Colonic mucosa (tissue), 4 donors: ENCODE measurements around the gene ZSWIM8. TPM values are rescaled to one million over a fixed set of nuclear protein-coding genes. Genes with fewer than 3 reads are reported as not detected.

Experiments
- DNase-seq: peaks from one replicate; pipeline ENCODE4 v3.0.0-alpha.2; 2020
- H3K27ac ChIP-seq: fragments of 200-600 bp; one replicate; pipeline ENCODE4 v1.8.0; 2021
- H3K27me3 ChIP-seq: fragments of 200-600 bp; one replicate; pipeline ENCODE4 v1.8.0; 2021
- H3K36me3 ChIP-seq: fragments of 200-600 bp; one replicate; pipeline ENCODE4 v1.8.0; 2021
- H3K4me1 ChIP-seq: fragments of 200-600 bp; one replicate; pipeline ENCODE4 v1.8.0; 2021; ENCODE audit warnings: mild to moderate bottlenecking
- H3K4me3 ChIP-seq: fragments of 200-600 bp; one replicate; pipeline ENCODE4 v1.8.0; 2021
- H3K9ac ChIP-seq, 2 donors: one replicate each; pipeline ENCODE4 v1.7.0; 2013; ENCODE audit warnings: control low read depth in 2 of 2, low read depth in 2 of 2, low read length in 2 of 2
- H3K9me3 ChIP-seq: fragments of 200-600 bp; one replicate; pipeline ENCODE4 v1.8.0; 2021
- CTCF ChIP-seq: fragments of 200-600 bp; IDR thresholded peaks from one replicate; pipeline ENCODE4 v1.8.0; 2022; ENCODE audit warnings: antibody characterized with exemption, mild to moderate bottlenecking
- intact Hi-C: fragments of 100-400 bp; cut with DNase I; formaldehyde crosslinking; loops from one replicate; pipeline ENCODE4 v1.14.1; 2022
- total RNA-seq, 2 donors: library from RNA; stranded (reverse); fragmentation: NEBNext Ultra II Directional in 1 of 2; extraction: Animal tissue kit (Norgen Biotek cat#: 25700) in 1 of 2; gene quantifications; one replicate each; pipeline ENCODE4 v1.2.1, GENCODE V29; 2021
- donor health status: healthy.
- donor health status: DM: no; HTN: no; CAD: no.
- donor health status: DM: no; HTN: no; CAD: no.

ZSWIM8 gene
- total RNA-seq, 2 donors from 2014 or later: 74.7 to 77.1 TPM

- H3K9me3 ChIP-seq: no peaks in the 10 kb centered on the region
- TF ChIP-seq CTCF: no peak
- no peaks in the 10 kb centered on the region for H3K27me3 ChIP-seq
- H3K9ac ChIP-seq: no peak overlapping the region
- H3K4me3 ChIP-seq: no peak overlapping the region
- intact Hi-C loops: no loop called here
- no peak overlapping the region for H3K27ac ChIP-seq
- peaks cover 41% of the 10 kb centered on the region for H3K36me3 ChIP-seq
- no peak for DNase-seq
- H3K4me1 ChIP-seq: no peaks in the 10 kb centered on the region
Measured at GRCh38 chr10:73759512-73760115, 25.8 kb upstream of the ZSWIM8 start.

- Histone ChIP-seq H3K9me3 (no peaks in the 10 kb centered on the region), H3K4me3 (no peak overlapping the region), H3K36me3 (peaks cover 58% of the 10 kb centered on the region), H3K9ac (no peak overlapping the region), H3K27me3 (no peaks in the 10 kb centered on the region), H3K4me1 (no peaks in the 10 kb centered on the region), H3K27ac (no peak overlapping the region)
- intact Hi-C loops: no loop called here
- no peak for DNase-seq
- TF ChIP-seq CTCF: no peak
Measured at GRCh38 chr10:73761781-73762180, 23.6 kb upstream of the ZSWIM8 start.

- Histone ChIP-seq H3K9ac (no peak overlapping the region), H3K27ac (no peak overlapping the region), H3K36me3 (peaks cover 58% of the 10 kb centered on the region), H3K27me3 (no peaks in the 10 kb centered on the region), H3K9me3 (no peaks in the 10 kb centered on the region), H3K4me1 (no peaks in the 10 kb centered on the region), H3K4me3 (no peak overlapping the region)
- no peak for DNase-seq
- TF ChIP-seq CTCF: no peak
- intact Hi-C loops: no loop called here
Measured at GRCh38 chr10:73762915-73763314, 22.5 kb upstream of the ZSWIM8 start.

GRCh38 chr10:73763343-73763742 lies 22.1 kb upstream of the ZSWIM8 start:
- H3K36me3 ChIP-seq: peaks cover 58% of the 10 kb centered on the region
- no peak overlapping the region for H3K27ac ChIP-seq
- no peaks in the 10 kb centered on the region for H3K27me3 ChIP-seq
- no peaks in the 10 kb centered on the region for H3K4me1 ChIP-seq
- DNase-seq: no peak
- H3K9me3 ChIP-seq: no peaks in the 10 kb centered on the region
- no peak for TF ChIP-seq CTCF
- no peak overlapping the region for H3K9ac ChIP-seq
- no peak overlapping the region for H3K4me3 ChIP-seq
- intact Hi-C loops: no loop called here

- H3K36me3 ChIP-seq: peaks cover 56% of the 10 kb centered on the region
- H3K4me3 ChIP-seq: no peak overlapping the region
- no peaks in the 10 kb centered on the region for H3K9me3 ChIP-seq
- DNase-seq: no peak
- H3K9ac ChIP-seq: no peak overlapping the region
- intact Hi-C loops: no loop called here
- no peak overlapping the region for H3K27ac ChIP-seq
- no peaks in the 10 kb centered on the region for H3K27me3 ChIP-seq
- H3K4me1 ChIP-seq: no peaks in the 10 kb centered on the region
- TF ChIP-seq CTCF: no peak
Measured at GRCh38 chr10:73765066-73765465, 20.3 kb upstream of the ZSWIM8 start.
